Measurements from ENCODE around the gene WDR18. TPM values are rescaled to one million over a fixed set of nuclear protein-coding genes. Genes with fewer than 3 reads are reported as not detected.

WDR18 gene
- total RNA-seq, 2 experiments from 2014 or later, result 73.3 to 75.8 TPM

DNA sequence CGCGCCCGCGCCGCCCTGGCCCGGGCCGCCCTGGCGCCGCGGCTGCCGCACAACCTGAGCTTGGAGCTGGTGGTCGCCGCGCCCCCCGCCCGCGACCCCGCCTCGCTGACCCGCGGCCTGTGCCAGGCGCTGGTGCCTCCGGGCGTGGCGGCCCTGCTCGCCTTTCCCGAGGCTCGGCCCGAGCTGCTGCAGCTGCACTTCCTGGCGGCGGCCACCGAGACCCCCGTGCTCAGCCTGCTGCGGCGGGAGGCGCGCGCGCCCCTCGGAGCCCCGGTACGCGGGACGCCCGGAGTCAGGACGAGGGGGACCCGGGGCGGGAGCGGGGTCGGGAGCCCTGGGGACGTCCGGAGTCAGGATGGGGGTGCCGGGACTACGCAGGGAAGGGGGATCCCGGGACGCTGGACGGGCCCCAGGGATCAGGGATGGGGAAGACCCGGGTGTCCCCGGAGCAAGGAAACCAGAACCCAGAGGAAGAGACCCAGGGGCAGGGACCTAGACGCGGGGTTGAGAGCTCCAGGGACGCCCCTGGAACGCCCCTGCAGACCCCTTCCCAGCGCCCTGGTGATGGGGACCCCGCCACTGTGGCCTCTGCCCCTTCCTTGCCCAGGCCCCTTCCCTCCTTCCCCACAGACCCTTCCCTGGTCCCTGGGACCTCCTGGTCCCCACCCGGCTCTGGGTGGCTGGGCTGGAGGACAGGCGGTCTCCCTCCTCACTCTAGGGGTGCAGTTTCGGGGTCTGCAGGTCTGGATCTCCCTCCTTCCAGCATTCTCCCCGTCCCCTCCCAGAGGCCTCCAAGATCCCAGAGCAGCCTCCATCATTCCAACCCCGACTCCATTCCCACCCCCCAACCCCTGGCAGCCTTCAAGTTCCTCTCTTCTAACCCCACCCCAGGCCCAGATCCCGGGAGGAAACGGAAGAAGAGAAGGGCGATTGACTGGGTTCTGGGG lies 16.7 kb downstream of the WDR18 start:
- Mint-ChIP-seq H3K27me3 (peaks cover 31% of the 10 kb centered on the region), H3K36me3 (peaks cover 3% of the 10 kb centered on the region), H3K27ac (no peak overlapping the region), H3K4me1 (ENCODE audit: low read depth) (peaks cover 15% of the 10 kb centered on the region), H3K9me3 (no peaks in the 10 kb centered on the region), H3K4me3 (no peak overlapping the region)
- no peak for DNase-seq
- POLR2A ChIA-PET, result interaction anchor here (0.9 to 1.0 kb wide), 2 partner anchors 12 to 79 kb away, joined by 3 read pairs; no protein-coding TSS in a partner anchor
- intact Hi-C loops (cut with micrococcal nuclease), result loop anchor here (1.0 to 2.0 kb wide), 3 partner anchors 20 to 240 kb away; partner anchors contain the start of genes ATP5F1D, RNU6-2 and TMEM259
- CTCF ChIA-PET, result interaction anchor here (0.5 to 1.6 kb wide), 8 partner anchors 24 to 243 kb away, joined by 3 to 6 read pairs (median 3); partner anchors contain the start of gene CFD

DNA sequence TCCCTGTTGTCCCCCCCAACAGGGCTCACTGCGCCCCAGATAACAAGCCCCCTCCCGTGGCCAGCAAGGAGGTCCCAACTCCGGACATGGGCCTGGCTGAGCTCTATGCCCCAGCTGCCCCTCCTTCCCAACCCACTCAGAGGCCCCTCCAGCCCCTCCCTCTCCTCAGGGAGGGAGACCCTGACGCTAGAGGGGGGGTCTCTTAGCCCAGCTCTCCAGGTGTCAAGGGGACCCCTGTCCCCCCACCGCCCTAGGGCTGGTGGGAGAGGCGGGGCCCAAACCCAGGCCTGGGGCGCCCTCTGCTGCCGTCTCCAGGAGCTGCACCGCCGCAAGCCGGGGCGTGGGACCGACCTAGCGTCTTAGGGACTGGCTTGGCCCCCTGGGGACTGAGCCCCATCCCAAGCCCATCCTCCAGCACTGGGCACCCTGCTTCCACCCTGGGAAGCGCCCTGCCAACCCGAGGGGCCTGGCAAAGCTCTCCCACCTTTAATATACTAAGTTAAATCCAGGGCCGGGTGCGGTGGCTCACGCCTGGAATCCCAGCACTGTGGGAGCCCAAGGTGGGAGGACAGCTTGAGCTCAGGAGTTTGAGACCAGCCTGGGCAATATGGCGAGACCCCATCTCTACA lies 17.5 kb downstream of the WDR18 start:
- Mint-ChIP-seq H3K4me1 (ENCODE audit: low read depth) (peaks cover 11% of the 10 kb centered on the region), H3K27ac (no peak overlapping the region), H3K9me3 (no peaks in the 10 kb centered on the region), H3K4me3 (no peak overlapping the region), H3K36me3 (no peaks in the 10 kb centered on the region), H3K27me3 (peaks cover 29% of the 10 kb centered on the region)
- intact Hi-C loops (cut with micrococcal nuclease), result loop anchor here (1.0 to 2.0 kb wide), 3 partner anchors 19 to 239 kb away; partner anchors contain the start of genes ATP5F1D, RNU6-2 and TMEM259
- peak; percentile 78 for DNase-seq
- CTCF ChIA-PET, result interaction anchor here (0.7 to 1.6 kb wide), 6 partner anchors 23 to 242 kb away, joined by 3 to 6 read pairs (median 3); partner anchors contain the start of gene CFD
- POLR2A ChIA-PET, result interaction anchor here (0.9 to 1.0 kb wide), 2 partner anchors 11 to 79 kb away, joined by 3 read pairs; no protein-coding TSS in a partner anchor

DNA sequence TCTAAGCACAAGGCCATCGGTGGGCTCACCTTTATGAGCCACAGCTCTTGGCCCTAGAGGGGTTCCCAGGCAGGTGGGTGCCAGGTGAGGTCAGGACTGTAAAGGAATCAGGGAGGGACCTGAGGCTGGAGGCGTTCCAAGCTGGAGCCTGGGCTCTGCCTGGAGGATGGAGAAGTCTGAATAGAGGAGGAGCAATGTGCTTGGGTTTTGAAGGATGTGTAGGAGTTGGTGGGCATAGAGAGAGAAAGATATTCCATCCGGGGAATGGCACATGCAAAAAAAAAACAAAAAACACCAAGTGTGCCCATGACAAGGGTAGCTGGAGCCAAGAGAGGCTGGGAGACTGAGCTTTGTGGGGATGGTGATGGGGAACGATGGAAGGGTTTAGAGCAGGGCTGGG lies 18.5 kb downstream of the WDR18 start:
- Mint-ChIP-seq H3K27ac (no peak overlapping the region), H3K4me3 (no peak overlapping the region), H3K36me3 (no peaks in the 10 kb centered on the region), H3K27me3 (peaks cover 27% of the 10 kb centered on the region), H3K9me3 (no peaks in the 10 kb centered on the region), H3K4me1 (ENCODE audit: low read depth) (peaks cover 9% of the 10 kb centered on the region)
- intact Hi-C loops (cut with micrococcal nuclease), result no loop called here
- POLR2A ChIA-PET, result interaction anchor here (0.7 kb wide), 1 partner anchor 37 kb away, joined by 3 read pairs; no protein-coding TSS in a partner anchor
- no peak for DNase-seq
- CTCF ChIA-PET, result interaction anchor here (0.5 to 1.0 kb wide), 2 partner anchors 88 to 146 kb away, joined by 3 read pairs; no protein-coding TSS in a partner anchor

DNA sequence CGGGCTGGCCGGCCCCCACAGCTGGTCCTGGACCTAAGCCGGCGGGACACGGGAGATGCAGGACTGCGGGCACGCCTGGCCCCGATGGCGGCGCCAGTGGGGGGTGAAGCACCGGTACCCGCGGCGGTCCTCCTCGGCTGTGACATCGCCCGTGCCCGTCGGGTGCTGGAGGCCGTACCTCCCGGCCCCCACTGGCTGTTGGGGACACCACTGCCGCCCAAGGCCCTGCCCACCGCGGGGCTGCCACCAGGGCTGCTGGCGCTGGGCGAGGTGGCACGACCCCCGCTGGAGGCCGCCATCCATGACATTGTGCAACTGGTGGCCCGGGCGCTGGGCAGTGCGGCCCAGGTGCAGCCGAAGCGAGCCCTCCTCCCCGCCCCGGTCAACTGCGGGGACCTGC lies 19.1 kb downstream of the WDR18 start:
- intact Hi-C loops (cut with micrococcal nuclease), result no loop called here
- ChIA-PET CTCF (interaction anchor here (1.0 kb wide), 1 partner anchor 147 kb away, joined by 3 read pairs; no protein-coding TSS in a partner anchor), POLR2A (no interaction called here)
- H3K4me1 Mint-ChIP-seq (ENCODE audit: low read depth), result peaks cover 5% of the 10 kb centered on the region
- DNase-seq, result no peak
- H3K9me3 Mint-ChIP-seq, result no peaks in the 10 kb centered on the region
- peaks cover under 1% of the 10 kb centered on the region for H3K36me3 Mint-ChIP-seq
- H3K27me3 Mint-ChIP-seq, result peaks cover 21% of the 10 kb centered on the region
- no peak overlapping the region for H3K4me3 Mint-ChIP-seq
- no peak overlapping the region for H3K27ac Mint-ChIP-seq

DNA sequence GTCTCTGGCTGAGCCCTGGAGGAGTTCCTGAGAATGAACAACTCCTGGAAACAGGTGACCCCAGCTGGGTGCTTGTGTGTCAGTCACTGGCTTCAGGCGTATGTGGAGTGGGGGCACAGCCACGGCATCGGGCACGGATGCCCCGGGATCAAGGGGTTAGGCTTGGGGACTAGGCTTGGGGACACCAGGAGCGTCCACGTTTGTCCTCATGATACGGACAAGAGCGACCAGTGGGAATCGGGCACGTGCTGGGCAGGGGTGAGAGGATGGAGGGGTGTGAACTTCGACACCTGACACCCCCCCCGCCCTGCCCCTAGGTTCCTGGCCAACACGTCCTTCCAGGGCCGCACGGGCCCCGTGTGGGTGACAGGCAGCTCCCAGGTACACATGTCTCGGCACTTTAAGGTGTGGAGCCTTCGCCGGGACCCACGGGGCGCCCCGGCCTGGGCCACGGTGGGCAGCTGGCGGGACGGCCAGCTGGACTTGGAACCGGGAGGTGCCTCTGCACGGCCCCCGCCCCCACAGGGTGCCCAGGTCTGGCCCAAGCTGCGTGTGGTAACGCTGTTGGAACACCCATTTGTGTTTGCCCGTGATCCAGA lies 20.2 kb downstream of the WDR18 start:
- H3K27ac Mint-ChIP-seq, result no peak overlapping the region
- POLR2A ChIA-PET, result no interaction called here
- H3K9me3 Mint-ChIP-seq, result no peaks in the 10 kb centered on the region
- no peak for DNase-seq
- H3K4me3 Mint-ChIP-seq, result no peak overlapping the region
- CTCF ChIA-PET, result no interaction called here
- intact Hi-C loops (cut with micrococcal nuclease), result no loop called here
- H3K27me3 Mint-ChIP-seq, result peaks cover 13% of the 10 kb centered on the region
- peaks cover 2% of the 10 kb centered on the region for H3K36me3 Mint-ChIP-seq
- H3K4me1 Mint-ChIP-seq (ENCODE audit: low read depth), result peaks cover 5% of the 10 kb centered on the region

DNA sequence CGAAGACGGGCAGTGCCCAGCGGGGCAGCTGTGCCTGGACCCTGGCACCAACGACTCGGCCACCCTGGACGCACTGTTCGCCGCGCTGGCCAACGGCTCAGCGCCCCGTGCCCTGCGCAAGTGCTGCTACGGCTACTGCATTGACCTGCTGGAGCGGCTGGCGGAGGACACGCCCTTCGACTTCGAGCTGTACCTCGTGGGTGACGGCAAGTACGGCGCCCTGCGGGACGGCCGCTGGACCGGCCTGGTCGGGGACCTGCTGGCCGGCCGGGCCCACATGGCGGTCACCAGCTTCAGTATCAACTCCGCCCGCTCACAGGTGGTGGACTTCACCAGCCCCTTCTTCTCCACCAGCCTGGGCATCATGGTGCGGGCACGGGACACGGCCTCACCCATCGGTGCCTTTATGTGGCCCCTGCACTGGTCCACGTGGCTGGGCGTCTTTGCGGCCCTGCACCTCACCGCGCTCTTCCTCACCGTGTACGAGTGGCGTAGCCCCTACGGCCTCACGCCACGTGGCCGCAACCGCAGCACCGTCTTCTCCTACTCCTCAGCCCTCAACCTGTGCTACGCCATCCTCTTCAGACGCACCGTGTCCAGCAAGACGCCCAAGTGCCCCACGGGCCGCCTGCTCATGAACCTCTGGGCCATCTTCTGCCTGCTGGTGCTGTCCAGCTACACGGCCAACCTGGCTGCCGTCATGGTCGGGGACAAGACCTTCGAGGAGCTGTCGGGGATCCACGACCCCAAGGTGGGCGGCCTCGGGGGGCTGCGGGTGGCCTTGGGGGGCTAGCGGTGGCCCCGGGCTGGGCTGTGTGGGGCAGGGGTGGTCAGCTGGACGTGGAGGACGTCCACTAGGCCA lies 20.9 kb downstream of the WDR18 start:
- H3K36me3 Mint-ChIP-seq, result peaks cover 2% of the 10 kb centered on the region
- intact Hi-C loops (cut with micrococcal nuclease), result no loop called here
- CTCF ChIA-PET, result interaction anchor here (0.6 to 1.8 kb wide), 2 partner anchors 16 to 23 kb away, joined by 5 read pairs; no protein-coding TSS in a partner anchor
- POLR2A ChIA-PET, result no interaction called here
- H3K27me3 Mint-ChIP-seq, result peaks cover 8% of the 10 kb centered on the region
- H3K4me3 Mint-ChIP-seq, result no peak overlapping the region
- H3K9me3 Mint-ChIP-seq, result no peaks in the 10 kb centered on the region
- no peak overlapping the region for H3K27ac Mint-ChIP-seq
- DNase-seq, result no peak
- H3K4me1 Mint-ChIP-seq (ENCODE audit: low read depth), result peaks cover 5% of the 10 kb centered on the region

DNA sequence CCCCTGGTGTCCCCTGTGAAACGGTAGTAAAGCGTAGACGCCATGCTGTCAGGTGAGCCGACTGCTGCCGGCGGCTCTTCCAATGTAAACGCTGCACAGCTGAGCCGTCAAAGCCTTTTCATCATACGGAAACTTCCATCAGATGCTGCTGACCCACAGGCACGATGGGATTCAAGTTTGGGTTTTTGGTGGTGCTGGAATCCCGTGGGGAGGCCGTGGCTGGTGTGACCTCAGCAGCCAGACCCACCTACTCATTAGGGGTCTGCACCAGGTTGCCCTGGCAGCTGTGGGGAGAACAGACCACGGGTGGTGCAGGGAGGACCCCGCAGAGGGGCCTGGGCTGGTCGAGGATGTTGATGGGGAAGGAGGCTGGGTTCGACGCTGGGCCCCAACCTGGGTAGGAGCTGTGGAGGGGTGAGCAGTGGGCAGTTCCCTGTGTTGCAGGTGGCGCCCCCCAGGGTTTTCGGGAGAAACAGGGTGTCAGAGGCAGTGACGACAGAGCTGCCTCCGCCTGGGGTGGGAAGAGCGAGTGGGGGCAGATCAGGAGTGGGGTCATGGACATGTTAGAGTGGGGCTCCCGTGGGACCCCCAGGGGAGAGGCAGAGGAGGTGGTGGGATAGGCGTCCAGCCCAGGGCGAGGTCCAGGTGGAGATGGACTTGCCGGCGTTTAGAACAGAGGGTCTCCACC lies 22.7 kb downstream of the WDR18 start:
- H3K36me3 Mint-ChIP-seq, result peaks cover 2% of the 10 kb centered on the region
- H3K27me3 Mint-ChIP-seq, result peaks cover 5% of the 10 kb centered on the region
- peaks cover 3% of the 10 kb centered on the region for H3K4me1 Mint-ChIP-seq (ENCODE audit: low read depth)
- POLR2A ChIA-PET, result no interaction called here
- no peak overlapping the region for H3K4me3 Mint-ChIP-seq
- DNase-seq, result no peak
- CTCF ChIA-PET, result interaction anchor here (1.8 kb wide), 1 partner anchor 25 kb away, joined by 5 read pairs; no protein-coding TSS in a partner anchor
- H3K27ac Mint-ChIP-seq, result peak overlapping the region; percentile 28
- intact Hi-C loops (cut with micrococcal nuclease), result no loop called here
- no peaks in the 10 kb centered on the region for H3K9me3 Mint-ChIP-seq

DNA sequence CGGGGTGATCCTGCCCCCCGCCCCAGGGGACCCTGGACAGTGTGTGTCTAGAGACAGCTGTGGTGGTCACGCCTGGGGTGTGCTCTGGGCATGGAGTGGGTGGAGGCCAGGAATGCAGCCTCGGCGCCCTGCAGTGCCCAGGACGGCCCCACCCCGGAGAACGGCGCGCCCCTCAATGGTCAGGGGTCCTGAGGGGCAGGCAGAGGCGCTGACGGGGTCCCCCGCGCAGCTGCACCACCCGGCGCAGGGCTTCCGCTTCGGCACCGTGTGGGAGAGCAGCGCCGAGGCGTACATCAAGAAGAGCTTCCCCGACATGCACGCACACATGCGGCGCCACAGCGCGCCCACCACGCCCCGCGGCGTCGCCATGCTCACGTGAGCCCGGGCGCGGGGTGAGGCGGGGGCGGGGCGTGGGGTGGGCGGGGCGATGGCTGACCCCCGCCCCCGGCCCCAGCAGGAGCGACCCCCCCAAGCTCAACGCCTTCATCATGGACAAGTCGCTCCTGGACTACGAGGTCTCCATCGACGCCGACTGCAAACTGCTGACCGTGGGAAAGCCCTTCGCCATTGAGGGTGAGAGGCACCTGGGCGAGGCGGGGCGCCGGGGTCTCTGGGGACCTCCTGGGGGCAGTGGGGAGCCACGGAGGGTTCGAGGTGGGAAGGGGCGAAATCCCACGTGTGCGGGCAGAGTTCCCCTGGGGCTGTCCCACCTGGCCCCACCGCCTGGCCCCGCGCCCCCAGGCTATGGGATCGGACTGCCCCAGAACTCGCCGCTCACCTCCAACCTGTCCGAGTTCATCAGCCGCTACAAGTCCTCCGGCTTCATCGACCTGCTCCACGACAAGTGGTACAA lies 23.5 kb downstream of the WDR18 start:
- ChIA-PET POLR2A (no interaction called here), CTCF (no interaction called here)
- Mint-ChIP-seq H3K4me3 (no peak overlapping the region), H3K4me1 (ENCODE audit: low read depth) (peaks cover 1% of the 10 kb centered on the region), H3K27ac (no peak overlapping the region), H3K36me3 (peaks cover 2% of the 10 kb centered on the region), H3K9me3 (no peaks in the 10 kb centered on the region), H3K27me3 (peaks cover 1% of the 10 kb centered on the region)
- intact Hi-C loops (cut with micrococcal nuclease), result no loop called here
- no peak for DNase-seq

DNA sequence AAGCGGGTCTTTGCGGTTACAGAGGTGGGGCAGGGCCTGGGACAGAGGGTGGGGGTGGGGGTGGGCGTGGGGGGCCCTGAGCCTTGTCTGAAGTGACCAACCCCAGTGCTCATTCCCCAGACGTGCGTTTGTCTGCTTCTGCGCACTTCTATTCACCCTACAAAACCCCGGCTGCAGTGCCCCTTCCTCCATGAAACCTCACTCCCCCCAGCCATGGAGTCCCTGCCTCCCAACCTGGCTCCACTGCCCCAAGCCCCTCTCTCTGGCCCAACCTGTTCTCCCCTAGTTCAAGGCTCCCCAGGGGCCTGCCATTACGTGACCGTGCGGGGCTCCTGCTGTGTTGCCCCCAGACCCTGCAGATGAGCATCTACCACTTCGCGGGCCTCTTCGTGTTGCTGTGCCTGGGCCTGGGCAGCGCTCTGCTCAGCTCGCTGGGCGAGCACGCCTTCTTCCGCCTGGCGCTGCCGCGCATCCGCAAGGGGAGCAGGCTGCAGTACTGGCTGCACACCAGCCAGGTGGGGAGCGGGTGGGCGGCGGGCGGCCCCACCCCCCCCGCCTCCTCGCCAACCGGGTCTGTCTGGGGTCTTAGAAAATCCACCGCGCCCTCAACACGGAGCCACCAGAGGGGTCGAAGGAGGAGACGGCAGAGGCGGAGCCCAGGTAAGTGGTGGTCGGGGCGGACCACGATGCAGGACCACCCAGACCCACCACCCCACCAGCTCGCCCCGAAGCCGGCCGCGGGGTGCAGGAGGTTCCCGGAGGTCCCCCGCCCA lies 24.3 kb downstream of the WDR18 start:
- no peak for DNase-seq
- intact Hi-C loops (cut with micrococcal nuclease), result no loop called here
- Mint-ChIP-seq H3K36me3 (peaks cover 2% of the 10 kb centered on the region), H3K4me1 (ENCODE audit: low read depth) (no peaks in the 10 kb centered on the region), H3K27ac (no peak overlapping the region), H3K27me3 (no peaks in the 10 kb centered on the region), H3K4me3 (no peak overlapping the region), H3K9me3 (no peaks in the 10 kb centered on the region)
- ChIA-PET CTCF (no interaction called here), POLR2A (no interaction called here)
